Naive B cell (primary cell): ENCODE measurements around the gene IFT22. TPM values are rescaled to one million over a fixed set of nuclear protein-coding genes. Genes with fewer than 3 reads are reported as not detected.
"Not testable (repeated sequence)": the region's sequence is repeated elsewhere in the genome, so short reads cannot be mapped to it uniquely, and the experiment has no call there.

Source experiments
- ATAC-seq, 2 donors: fragments of 150-1000 bp; cut with Tn5 transposase; 2 replicates each; pipeline ENCODE4 v1.10.0; 2021; ENCODE audit warnings: low read depth in 2 of 2, mild to moderate bottlenecking in 2 of 2, moderate library complexity in 2 of 2
- DNase-seq: peaks from one replicate; pipeline ENCODE4 v3.0.0; 2022
- H3K27ac Mint-ChIP-seq, 6 donors: one replicate each; pipeline ENCODE4 v1.8.0; 2020 to 2022; ENCODE audit warnings: mild to moderate bottlenecking in 6 of 6, mixed read lengths in 6 of 6, moderate library complexity in 5 of 6, inconsistent platforms in 2 of 6
- H3K27me3 Mint-ChIP-seq, 3 donors: one replicate each; pipeline ENCODE4 v1.8.0; 2021 to 2022; ENCODE audit warnings: mixed read lengths in 3 of 3, mild to moderate bottlenecking in 1 of 3
- H3K36me3 Mint-ChIP-seq, 2 donors: one replicate each; pipeline ENCODE4 v1.8.0; 2020 to 2022; ENCODE audit warnings: mixed read lengths in 2 of 2, inconsistent platforms in 1 of 2, mild to moderate bottlenecking in 1 of 2
- H3K4me1 Mint-ChIP-seq, 3 donors: one replicate each; pipeline ENCODE4 v1.8.0; 2020 to 2022; ENCODE audit warnings: mixed read lengths in 3 of 3, inconsistent platforms in 1 of 3, mild to moderate bottlenecking in 1 of 3, moderate library complexity in 1 of 3
- H3K4me3 Mint-ChIP-seq, 8 donors: one replicate each; pipeline ENCODE4 v1.8.0; 2020 to 2022; ENCODE audit warnings: mild to moderate bottlenecking in 8 of 8, mixed read lengths in 8 of 8, moderate library complexity in 8 of 8, inconsistent platforms in 2 of 8
- H3K9me3 Mint-ChIP-seq, 7 donors: one replicate each; pipeline ENCODE4 v1.8.0; 2020 to 2022; ENCODE audit warnings: mixed read lengths in 7 of 7, mild to moderate bottlenecking in 5 of 7, inconsistent platforms in 2 of 7, moderate library complexity in 1 of 7
- polyA plus RNA-seq, 6 donors: library from polyadenylated mRNA; unstranded; fragments of 300-500 nt; fragmentation: Illumina TruSeq; gene quantifications; one replicate each; pipeline ENCODE4 v1.2.3, GENCODE V29; 2021; ENCODE audit warnings: low read depth in 6 of 6

IFT22 gene
- polyA plus RNA-seq, 6 donors from 2014 or later, result 12.0 to 21.5 (median 17.6) TPM

- peaks cover 5 to 33% (median 28%) of the 10 kb centered on the region in 3 donors for H3K27me3 Mint-ChIP-seq
- H3K4me1 Mint-ChIP-seq, DNase-seq, H3K4me3 Mint-ChIP-seq, H3K36me3 Mint-ChIP-seq, ATAC-seq, H3K27ac Mint-ChIP-seq, H3K9me3 Mint-ChIP-seq: not testable (repeated sequence)
Observed at GRCh38 chr7:101348456-101349067, 26.9 kb upstream of the IFT22 start.

DNA sequence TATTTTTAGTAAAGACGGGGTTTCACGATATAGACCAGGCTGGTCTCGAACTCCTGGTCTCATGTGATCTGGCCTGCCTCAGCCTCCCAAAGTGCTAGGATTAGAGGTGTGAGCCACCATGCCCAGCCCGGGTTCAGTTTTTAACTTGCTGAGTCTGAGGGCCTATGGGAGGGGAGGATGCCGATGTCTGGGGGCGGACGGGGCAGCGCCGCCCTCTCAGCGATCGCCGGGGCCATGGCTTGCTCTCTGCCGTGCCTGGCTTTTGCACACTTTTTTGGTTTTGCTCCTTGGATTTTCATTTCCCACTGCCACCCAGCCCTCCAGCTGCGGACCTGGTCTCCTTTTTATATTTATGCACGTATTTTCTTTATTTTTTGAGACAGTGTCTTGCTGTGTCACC lies 25.9 kb upstream of the IFT22 start:
- H3K36me3 Mint-ChIP-seq, result no peaks in the 10 kb centered on the region
- ATAC-seq, result no peak

GRCh38 chr7:101342892-101343291 lies 21.3 kb upstream of the IFT22 start:
- peaks cover 0 to 30% (median 12%) of the 10 kb centered on the region in 3 donors for H3K27me3 Mint-ChIP-seq
- H3K36me3 Mint-ChIP-seq, result no peaks in the 10 kb centered on the region
- no peaks in the 10 kb centered on the region for H3K9me3 Mint-ChIP-seq
- no peak for ATAC-seq
- no peak overlapping the region for H3K4me3 Mint-ChIP-seq
- no peak for DNase-seq
- no peaks in the 10 kb centered on the region for H3K4me1 Mint-ChIP-seq
- H3K27ac Mint-ChIP-seq, result no peak overlapping the region

More for the DNA sequence above, 25.9 kb upstream of the IFT22 start:
- H3K27me3 Mint-ChIP-seq, result peaks cover 5 to 29% (median 20%) of the 10 kb centered on the region in 3 donors
- H3K4me1 Mint-ChIP-seq, result no peaks in the 10 kb centered on the region
- no peaks in the 10 kb centered on the region for H3K9me3 Mint-ChIP-seq
- H3K4me3 Mint-ChIP-seq, result no peak overlapping the region
- H3K27ac Mint-ChIP-seq, result peak overlapping the region in 1 of 6 donors; percentile 64
- no peak for DNase-seq

GRCh38 chr7:101340379-101340778 lies 18.8 kb upstream of the IFT22 start:
- Mint-ChIP-seq H3K36me3 (no peaks in the 10 kb centered on the region), H3K4me3 (no peak overlapping the region), H3K27me3 (peaks cover 0 to 25% (median 9%) of the 10 kb centered on the region in 3 donors), H3K27ac (peak overlapping the region in 2 of 6 donors; percentile 73 to 76), H3K4me1 (no peaks in the 10 kb centered on the region), H3K9me3 (no peaks in the 10 kb centered on the region)
- ATAC-seq (no peak), DNase-seq (no peak)

- Mint-ChIP-seq H3K27me3 (peaks cover 0 to 15% (median 4%) of the 10 kb centered on the region in 3 donors), H3K36me3 (no peaks in the 10 kb centered on the region), H3K4me3 (no peak overlapping the region), H3K9me3 (no peaks in the 10 kb centered on the region), H3K4me1 (no peaks in the 10 kb centered on the region), H3K27ac (peak overlapping the region in 2 of 6 donors; percentile 32 to 38)
- DNase-seq (no peak), ATAC-seq (no peak)
Observed at GRCh38 chr7:101333912-101334311, 12.3 kb upstream of the IFT22 start.

DNA sequence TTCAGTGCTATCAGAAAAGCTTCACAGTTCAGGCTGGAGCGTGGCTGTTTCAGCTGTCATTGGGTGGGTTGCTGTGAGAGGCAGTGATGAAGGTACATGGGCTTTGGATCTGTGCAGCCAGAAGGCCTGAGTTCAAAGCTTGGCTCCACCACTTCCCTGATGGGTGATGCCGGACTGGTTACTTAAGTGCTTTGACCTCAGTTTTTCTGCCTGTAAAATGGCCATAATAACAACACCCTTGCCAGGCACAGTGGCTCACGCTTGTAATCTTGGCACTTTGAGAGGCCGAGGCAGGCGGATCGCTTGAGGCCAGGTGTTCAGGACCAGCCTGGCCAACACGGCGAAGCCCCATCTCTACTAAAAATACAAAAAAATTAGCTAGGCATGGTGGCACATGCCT lies 10.4 kb upstream of the IFT22 start:
- H3K27me3 Mint-ChIP-seq, result peaks cover 0 to 15% (median 4%) of the 10 kb centered on the region in 3 donors
- H3K27ac Mint-ChIP-seq, result no peak overlapping the region
- no peak for ATAC-seq
- H3K9me3 Mint-ChIP-seq, result no peaks in the 10 kb centered on the region
- no peak overlapping the region for H3K4me3 Mint-ChIP-seq
- DNase-seq, result no peak
- H3K4me1 Mint-ChIP-seq, result no peaks in the 10 kb centered on the region
- H3K36me3 Mint-ChIP-seq, result no peaks in the 10 kb centered on the region

- H3K9me3 Mint-ChIP-seq, result no peaks in the 10 kb centered on the region
- H3K4me3 Mint-ChIP-seq, result no peak overlapping the region
- peaks cover 0 to 15% (median 8%) of the 10 kb centered on the region in 3 donors for H3K27me3 Mint-ChIP-seq
- DNase-seq (no peak), ATAC-seq (no peak)
- no peaks in the 10 kb centered on the region for H3K36me3 Mint-ChIP-seq
- H3K27ac Mint-ChIP-seq, result no peak overlapping the region
- H3K4me1 Mint-ChIP-seq, result no peaks in the 10 kb centered on the region
Observed at GRCh38 chr7:101330011-101330484, 8.4 kb upstream of the IFT22 start.

- ATAC-seq (no peak), DNase-seq (no peak)
- Mint-ChIP-seq H3K9me3 (no peaks in the 10 kb centered on the region), H3K27me3 (peaks cover 0 to 21% (median 8%) of the 10 kb centered on the region in 3 donors), H3K4me3 (no peak overlapping the region), H3K36me3 (no peaks in the 10 kb centered on the region), H3K4me1 (no peaks in the 10 kb centered on the region), H3K27ac (no peak overlapping the region)
Observed at GRCh38 chr7:101328159-101328558, 6.5 kb upstream of the IFT22 start.

DNA sequence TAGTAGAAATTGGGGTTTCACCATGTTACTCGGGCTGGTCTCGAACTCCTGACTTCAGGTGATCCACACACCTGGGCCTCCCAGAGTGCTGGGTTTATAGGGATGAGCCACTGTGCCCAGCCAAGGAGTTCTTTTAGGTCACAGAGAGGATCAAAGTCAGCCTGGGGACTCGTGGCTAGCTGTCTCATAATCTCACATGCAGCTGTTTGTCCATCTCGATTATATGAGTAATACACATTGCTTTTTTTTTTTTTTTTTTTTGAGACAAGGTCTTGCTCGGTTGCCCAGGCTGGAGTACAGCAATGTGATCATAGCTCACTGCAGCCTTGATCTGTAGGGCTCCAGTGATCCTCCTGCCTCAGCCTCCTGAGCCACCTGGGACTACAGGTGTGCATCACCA lies 2.2 kb downstream of the IFT22 start:
- Mint-ChIP-seq H3K4me3 (peak overlapping the region in 1 of 8 donors; percentile 12), H3K27ac (no peak overlapping the region), H3K9me3 (no peaks in the 10 kb centered on the region), H3K36me3 (peaks cover 0 to 4% of the 10 kb centered on the region in 2 donors), H3K4me1 (peaks cover 8 to 18% (median 13%) of the 10 kb centered on the region in 3 donors), H3K27me3 (peaks cover 0 to 5% (median 0%) of the 10 kb centered on the region in 3 donors)
- no peak for ATAC-seq
- no peak for DNase-seq

GRCh38 chr7:101315336-101315735 lies 6.3 kb downstream of the IFT22 start:
- Mint-ChIP-seq H3K36me3 (peaks cover 3 to 4% of the 10 kb centered on the region in 2 donors), H3K4me1 (peaks cover 0 to 5% (median 1%) of the 10 kb centered on the region in 3 donors), H3K27ac (no peak overlapping the region), H3K9me3 (peaks cover 2 to 16% (median 9%) of the 10 kb centered on the region in 7 donors), H3K4me3 (no peak overlapping the region), H3K27me3 (peaks cover 0 to 4% (median 3%) of the 10 kb centered on the region in 3 donors)
- ATAC-seq (no peak), DNase-seq (peak; percentile 22)

- no peak for DNase-seq
- peaks cover 31 to 54% (median 39%) of the 10 kb centered on the region in 3 donors for H3K27me3 Mint-ChIP-seq
- peaks cover 4 to 11% (median 11%) of the 10 kb centered on the region in 3 donors for H3K4me1 Mint-ChIP-seq
- peak overlapping the region in 2 of 6 donors; percentile 11 to 53 for H3K27ac Mint-ChIP-seq
- H3K9me3 Mint-ChIP-seq, result peaks cover 12 to 35% (median 26%) of the 10 kb centered on the region in 7 donors
- peaks cover 0 to 16% of the 10 kb centered on the region in 2 donors for H3K36me3 Mint-ChIP-seq
- H3K4me3 Mint-ChIP-seq, result peak overlapping the region; percentile 52 to 93 (median 87)
- ATAC-seq, result peak; percentile 32 to 46
Observed at GRCh38 chr7:101308245-101309085, 13.1 kb downstream of the IFT22 start.

- no peak for DNase-seq
- no peak for ATAC-seq
- peak overlapping the region in 3 of 8 donors; percentile 13 to 67 (median 16) for H3K4me3 Mint-ChIP-seq
- H3K36me3 Mint-ChIP-seq, result peaks cover 0 to 19% of the 10 kb centered on the region in 2 donors
- peaks cover 4 to 16% (median 16%) of the 10 kb centered on the region in 3 donors for H3K4me1 Mint-ChIP-seq
- H3K27ac Mint-ChIP-seq, result peak overlapping the region in 1 of 6 donors; percentile 12
- H3K9me3 Mint-ChIP-seq, result peaks cover 12 to 37% (median 31%) of the 10 kb centered on the region in 7 donors
- peaks cover 36 to 71% (median 49%) of the 10 kb centered on the region in 3 donors for H3K27me3 Mint-ChIP-seq
Observed at GRCh38 chr7:101306307-101306706, 15.3 kb downstream of the IFT22 start.

GRCh38 chr7:101303102-101303701 lies 18.4 kb downstream of the IFT22 start:
- H3K36me3 Mint-ChIP-seq, result peaks cover 9 to 24% of the 10 kb centered on the region in 2 donors
- H3K27me3 Mint-ChIP-seq, result peaks cover 49 to 80% (median 49%) of the 10 kb centered on the region in 3 donors
- H3K4me1 Mint-ChIP-seq, result peaks cover 10 to 17% (median 14%) of the 10 kb centered on the region in 3 donors
- H3K9me3 Mint-ChIP-seq, result peaks cover 11 to 37% (median 28%) of the 10 kb centered on the region in 7 donors
- H3K4me3 Mint-ChIP-seq, result peak overlapping the region in 3 of 8 donors; percentile 9 to 25 (median 16)
- H3K27ac Mint-ChIP-seq, result no peak overlapping the region
- DNase-seq, result no peak
- peak in 1 of 2 donors; percentile 18 for ATAC-seq
